Mesendoderm (in vitro differentiated cells): ENCODE measurements around the gene LGR5.

Source experiments
- DNase-seq: peaks from one replicate; pipeline ENCODE4 v3.0.0; 2013
- H2AK5ac ChIP-seq: 2 replicates; pipeline ENCODE4 v1.6.1; 2013; ENCODE audit warnings: low read length, inconsistent platforms
- H2BK120ac ChIP-seq: 2 replicates; pipeline ENCODE4 v1.6.1; 2013; ENCODE audit warnings: low read depth, mild to moderate bottlenecking, low read length, moderate library complexity, mixed read lengths
- H2BK15ac ChIP-seq: replicated peaks from 2 replicates; pipeline ENCODE4 v1.6.1; 2013; ENCODE audit warnings: low read depth, mild to moderate bottlenecking, moderate library complexity
- H2BK5ac ChIP-seq: 2 replicates; pipeline ENCODE4 v1.6.1; 2013; ENCODE audit warnings: low read length, inconsistent platforms
- H3K18ac ChIP-seq: 2 replicates; pipeline ENCODE4 v1.6.1; 2013; ENCODE audit warnings: mild to moderate bottlenecking, low read length, mixed read lengths
- H3K23ac ChIP-seq: one replicate; pipeline ENCODE4 v1.6.1; 2013; ENCODE audit warnings: low read length
- H3K27ac ChIP-seq: 2 replicates; pipeline ENCODE4 v1.5.1; 2013; ENCODE audit warnings: low read depth, mild to moderate bottlenecking, inconsistent platforms, low read length, moderate library complexity
- H3K27me3 ChIP-seq: 2 replicates; pipeline ENCODE4 v1.6.1; 2013; ENCODE audit warnings: low read length, control low read depth, mild to moderate bottlenecking, inconsistent platforms; ENCODE audit not compliant: insufficient read depth, poor library complexity
- H3K36me3 ChIP-seq: 2 replicates; pipeline ENCODE4 v1.6.1; 2013; ENCODE audit warnings: low read length, inconsistent platforms; ENCODE audit not compliant: control insufficient read depth, insufficient read depth
- H3K4ac ChIP-seq: one replicate; pipeline ENCODE4 v1.6.1; 2013; ENCODE audit warnings: low read depth, mild to moderate bottlenecking, low read length, moderate library complexity
- H3K4me1 ChIP-seq: 2 replicates; pipeline ENCODE4 v1.6.1; 2013; ENCODE audit warnings: low read depth, low read length, inconsistent platforms; ENCODE audit not compliant: control insufficient read depth
- H3K4me2 ChIP-seq: 2 replicates; pipeline ENCODE4 v1.6.1; 2013; ENCODE audit warnings: low read length
- H3K4me3 ChIP-seq: 2 replicates; pipeline ENCODE4 v1.5.1; 2013; ENCODE audit warnings: mild to moderate bottlenecking, low read length
- H3K56ac ChIP-seq: one replicate; pipeline ENCODE4 v1.6.1; 2013; ENCODE audit warnings: low read length
- H3K79me1 ChIP-seq: 2 replicates; pipeline ENCODE4 v1.6.1; 2013; ENCODE audit warnings: low read length, inconsistent platforms
- H3K79me2 ChIP-seq: 2 replicates; pipeline ENCODE4 v1.6.1; 2013; ENCODE audit warnings: mild to moderate bottlenecking, low read length; ENCODE audit not compliant: control insufficient read depth, insufficient read depth
- H3K9ac ChIP-seq: 2 replicates; pipeline ENCODE4 v1.6.1; 2013; ENCODE audit warnings: low read length, inconsistent platforms
- H4K5ac ChIP-seq: one replicate; pipeline ENCODE4 v1.6.1; 2013; ENCODE audit warnings: low read length
- H4K8ac ChIP-seq: one replicate; pipeline ENCODE4 v1.6.1; 2013; ENCODE audit warnings: low read depth, mild to moderate bottlenecking, control low read depth, low read length, moderate library complexity
- WGBS: extraction: QIAGEN DNeasy Blood & Tissue Kit; methylation state at CpG from one replicate; pipeline ENCODE4 v1.1.7; 2013; ENCODE audit warnings: low lambda C conversion rate, missing lambda C conversion rate; ENCODE audit not compliant: insufficient coverage; ENCODE audit errors: extremely low coverage; 5-methylcytosine and 5-hydroxymethylcytosine counted together

The LGR5 gene

DNA sequence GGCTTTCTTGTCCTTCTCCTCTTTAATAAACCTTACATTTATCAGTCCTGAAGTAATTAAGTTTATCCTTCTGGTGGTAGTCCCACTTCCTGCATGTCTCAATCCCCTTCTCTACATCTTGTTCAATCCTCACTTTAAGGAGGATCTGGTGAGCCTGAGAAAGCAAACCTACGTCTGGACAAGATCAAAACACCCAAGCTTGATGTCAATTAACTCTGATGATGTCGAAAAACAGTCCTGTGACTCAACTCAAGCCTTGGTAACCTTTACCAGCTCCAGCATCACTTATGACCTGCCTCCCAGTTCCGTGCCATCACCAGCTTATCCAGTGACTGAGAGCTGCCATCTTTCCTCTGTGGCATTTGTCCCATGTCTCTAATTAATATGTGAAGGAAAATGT, 144.8 kb downstream of the LGR5 start:
- Histone ChIP-seq H2BK120ac (no peak overlapping the region), H3K36me3 (no peaks in the 10 kb centered on the region), H3K27me3 (no peaks in the 10 kb centered on the region), H2BK5ac (no peak overlapping the region), H3K4ac (no peak overlapping the region), H4K5ac (no peak overlapping the region), H3K27ac (no peak overlapping the region), H2BK15ac (no peak overlapping the region), H3K9ac (no peak overlapping the region), H3K23ac (no peak overlapping the region), H3K79me2 (no peaks in the 10 kb centered on the region), H3K4me2 (no peak overlapping the region), H3K4me1 (no peaks in the 10 kb centered on the region), H4K8ac (no peak overlapping the region), H2AK5ac (no peak overlapping the region), H3K79me1 (no peaks in the 10 kb centered on the region), H3K4me3 (no peak overlapping the region), H3K18ac (no peak overlapping the region), H3K56ac (no peak overlapping the region)
- no peak for DNase-seq
- no CpG with 5 or more reads among the region's 3 CpGs for WGBS

DNA sequence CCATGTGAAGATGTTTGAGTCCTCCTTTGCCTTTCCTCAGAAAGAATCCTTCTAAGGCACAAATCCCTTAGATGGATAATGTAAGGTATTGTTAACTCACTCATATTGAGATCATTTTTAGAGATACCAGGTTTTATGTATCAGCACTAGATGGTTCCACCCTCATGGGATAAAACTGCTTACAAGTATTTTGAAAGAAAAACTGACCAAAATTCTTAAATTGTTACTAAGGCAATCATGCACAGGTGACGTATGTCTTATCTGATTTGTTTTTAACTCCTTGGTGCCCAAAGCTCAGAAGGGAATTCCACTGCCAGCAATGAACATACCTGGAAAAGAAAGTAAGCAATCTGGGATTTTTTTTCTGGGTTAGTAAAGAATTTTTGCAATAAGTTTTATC, 145.6 kb downstream of the LGR5 start:
- no peaks in the 10 kb centered on the region for H3K79me2 ChIP-seq
- no peaks in the 10 kb centered on the region for H3K36me3 ChIP-seq
- H3K56ac ChIP-seq, result no peak overlapping the region
- no peak overlapping the region for H3K4me3 ChIP-seq
- DNase-seq, result no peak
- no peaks in the 10 kb centered on the region for H3K4me1 ChIP-seq
- WGBS, result no CpG with 5 or more reads among the region's 1 CpG
- H2BK5ac ChIP-seq, result no peak overlapping the region
- H3K23ac ChIP-seq, result no peak overlapping the region
- H4K8ac ChIP-seq, result no peak overlapping the region
- no peak overlapping the region for H3K4ac ChIP-seq
- no peak overlapping the region for H3K27ac ChIP-seq
- H3K18ac ChIP-seq, result no peak overlapping the region
- no peak overlapping the region for H2BK120ac ChIP-seq
- no peak overlapping the region for H2AK5ac ChIP-seq
- no peaks in the 10 kb centered on the region for H3K79me1 ChIP-seq
- no peak overlapping the region for H4K5ac ChIP-seq
- H3K4me2 ChIP-seq, result no peak overlapping the region
- no peak overlapping the region for H2BK15ac ChIP-seq
- no peaks in the 10 kb centered on the region for H3K27me3 ChIP-seq
- no peak overlapping the region for H3K9ac ChIP-seq

DNA sequence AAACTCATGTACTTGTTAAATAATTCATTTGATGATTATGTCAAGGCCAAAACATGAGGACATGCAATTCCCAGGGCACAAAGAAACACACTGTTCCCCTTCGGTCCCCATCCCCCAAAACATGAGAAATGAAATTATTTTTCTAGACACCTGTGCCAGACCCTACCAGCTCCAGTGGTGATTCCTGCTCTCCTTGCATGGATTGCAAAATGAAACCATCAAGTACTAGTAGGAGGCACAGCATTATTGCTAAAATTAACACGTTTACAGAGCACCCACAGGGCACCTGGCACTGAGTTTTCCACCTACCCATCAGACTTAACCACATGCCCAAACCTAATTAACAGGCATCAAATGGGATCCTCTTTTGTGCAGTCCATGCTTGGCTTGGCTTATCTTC, 147.4 kb downstream of the LGR5 start:
- Histone ChIP-seq H3K23ac (no peak overlapping the region), H4K8ac (no peak overlapping the region), H3K27ac (no peak overlapping the region), H3K4me1 (no peaks in the 10 kb centered on the region), H2BK120ac (no peak overlapping the region), H3K4me2 (no peak overlapping the region), H3K79me2 (no peaks in the 10 kb centered on the region), H3K27me3 (no peaks in the 10 kb centered on the region), H2BK15ac (no peak overlapping the region), H4K5ac (no peak overlapping the region), H3K36me3 (no peaks in the 10 kb centered on the region), H3K4ac (no peak overlapping the region), H3K56ac (no peak overlapping the region), H3K79me1 (no peaks in the 10 kb centered on the region), H2AK5ac (no peak overlapping the region), H3K18ac (no peak overlapping the region), H3K4me3 (no peak overlapping the region), H3K9ac (no peak overlapping the region), H2BK5ac (no peak overlapping the region)
- WGBS, result no CpG with 5 or more reads among the region's 2 CpGs
- no peak for DNase-seq

DNA sequence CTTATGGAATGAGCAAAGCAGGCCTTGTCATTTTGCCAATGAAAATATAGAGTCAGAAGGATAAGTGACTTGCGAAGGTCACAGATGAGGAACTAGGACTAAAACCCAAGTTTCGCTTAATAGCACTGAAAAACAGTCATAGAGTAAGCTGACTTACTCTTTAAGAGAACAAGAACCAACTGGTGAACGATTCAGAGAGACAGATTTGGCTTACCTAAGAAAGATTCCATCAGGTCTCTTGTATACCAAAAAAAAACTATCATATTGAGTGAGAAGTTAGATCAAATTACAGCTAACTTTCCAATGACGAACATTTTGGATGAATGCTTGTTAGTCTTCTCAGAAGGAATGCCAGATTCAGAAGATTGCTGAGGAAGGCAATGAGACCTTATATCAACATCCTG, 149.9 kb downstream of the LGR5 start:
- no peak overlapping the region for H2BK5ac ChIP-seq
- H4K5ac ChIP-seq, result no peak overlapping the region
- H3K4ac ChIP-seq, result no peak overlapping the region
- H3K79me1 ChIP-seq, result no peaks in the 10 kb centered on the region
- H3K79me2 ChIP-seq, result no peaks in the 10 kb centered on the region
- H3K4me3 ChIP-seq, result no peak overlapping the region
- DNase-seq, result no peak
- H2BK120ac ChIP-seq, result no peak overlapping the region
- H2AK5ac ChIP-seq, result no peak overlapping the region
- WGBS, result no CpG with 5 or more reads among the region's 4 CpGs
- no peak overlapping the region for H3K27ac ChIP-seq
- H4K8ac ChIP-seq, result no peak overlapping the region
- H3K18ac ChIP-seq, result no peak overlapping the region
- no peak overlapping the region for H3K56ac ChIP-seq
- no peaks in the 10 kb centered on the region for H3K4me1 ChIP-seq
- H3K9ac ChIP-seq, result no peak overlapping the region
- H3K4me2 ChIP-seq, result no peak overlapping the region
- H3K27me3 ChIP-seq, result no peaks in the 10 kb centered on the region
- no peak overlapping the region for H3K23ac ChIP-seq
- H2BK15ac ChIP-seq, result no peak overlapping the region
- H3K36me3 ChIP-seq, result no peaks in the 10 kb centered on the region

DNA sequence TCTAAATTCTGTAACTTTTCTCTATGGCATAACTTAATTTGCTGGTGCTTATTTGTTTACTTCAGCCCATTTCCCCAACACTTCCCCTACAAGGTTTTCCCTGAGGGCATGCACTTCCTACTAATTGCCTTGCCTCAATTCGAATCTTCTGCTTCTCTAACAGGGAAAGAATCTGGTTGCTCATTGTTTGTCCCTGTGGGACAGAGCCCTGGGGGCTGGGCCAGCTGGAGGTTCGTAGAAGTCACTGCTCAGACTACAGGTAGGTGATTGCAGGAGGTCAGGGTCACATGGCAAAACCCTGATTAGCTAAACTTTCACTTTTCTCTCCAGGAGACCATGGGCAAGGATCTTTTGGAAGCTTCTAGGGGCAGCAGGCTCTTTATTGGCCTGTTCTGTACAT, 152.0 kb downstream of the LGR5 start:
- Histone ChIP-seq H3K9ac (no peak overlapping the region), H3K18ac (peak overlapping the region; percentile 80), H3K36me3 (no peaks in the 10 kb centered on the region), H3K4me2 (no peak overlapping the region), H3K56ac (no peak overlapping the region), H3K4me3 (no peak overlapping the region), H3K4ac (no peak overlapping the region), H2AK5ac (no peak overlapping the region), H4K8ac (no peak overlapping the region), H3K27me3 (no peaks in the 10 kb centered on the region), H3K79me2 (no peaks in the 10 kb centered on the region), H3K79me1 (no peaks in the 10 kb centered on the region), H4K5ac (no peak overlapping the region), H2BK15ac (no peak overlapping the region), H3K23ac (no peak overlapping the region), H3K4me1 (no peaks in the 10 kb centered on the region), H2BK5ac (no peak overlapping the region), H3K27ac (no peak overlapping the region), H2BK120ac (no peak overlapping the region)
- WGBS, result no CpG with 5 or more reads among the region's 2 CpGs
- DNase-seq, result peak; percentile 95

DNA sequence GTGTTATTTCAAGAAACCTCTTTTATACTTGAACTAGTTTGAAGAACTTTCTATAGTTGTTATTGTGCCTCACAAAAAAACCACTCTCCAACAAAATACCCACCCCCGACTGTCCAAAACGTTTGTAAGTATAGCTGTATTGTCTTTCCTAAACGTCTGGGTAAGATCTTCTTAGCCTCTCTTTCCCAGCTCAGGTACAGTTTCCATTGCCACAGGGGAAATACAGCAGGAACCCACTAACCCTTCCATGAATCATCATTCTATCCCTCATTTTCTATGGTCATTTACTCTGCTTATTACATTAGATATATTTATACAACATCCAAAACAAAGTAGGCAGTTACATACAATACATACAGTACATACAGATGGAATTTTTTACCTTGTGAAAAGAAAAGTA, 153.2 kb downstream of the LGR5 start:
- H3K23ac ChIP-seq, result no peak overlapping the region
- no peak overlapping the region for H3K56ac ChIP-seq
- no peak overlapping the region for H3K4me2 ChIP-seq
- H3K27me3 ChIP-seq, result no peaks in the 10 kb centered on the region
- DNase-seq, result no peak
- no peak overlapping the region for H3K9ac ChIP-seq
- no peak overlapping the region for H2AK5ac ChIP-seq
- no peak overlapping the region for H4K8ac ChIP-seq
- H3K4ac ChIP-seq, result no peak overlapping the region
- no peak overlapping the region for H3K18ac ChIP-seq
- H2BK5ac ChIP-seq, result no peak overlapping the region
- no peak overlapping the region for H2BK120ac ChIP-seq
- no peak overlapping the region for H3K4me3 ChIP-seq
- H3K27ac ChIP-seq, result no peak overlapping the region
- no CpG with 5 or more reads among the region's 3 CpGs for WGBS
- H2BK15ac ChIP-seq, result no peak overlapping the region
- no peaks in the 10 kb centered on the region for H3K79me1 ChIP-seq
- H3K4me1 ChIP-seq, result no peaks in the 10 kb centered on the region
- H3K36me3 ChIP-seq, result no peaks in the 10 kb centered on the region
- no peaks in the 10 kb centered on the region for H3K79me2 ChIP-seq
- H4K5ac ChIP-seq, result no peak overlapping the region
